Measurements from ENCODE around the gene HOXD12. TPM values are rescaled to one million over a fixed set of nuclear protein-coding genes. Genes with fewer than 3 reads are reported as not detected.

Gene HOXD12
- polyA plus RNA-seq, 1 donor from 2014 or later = not detected

DNA sequence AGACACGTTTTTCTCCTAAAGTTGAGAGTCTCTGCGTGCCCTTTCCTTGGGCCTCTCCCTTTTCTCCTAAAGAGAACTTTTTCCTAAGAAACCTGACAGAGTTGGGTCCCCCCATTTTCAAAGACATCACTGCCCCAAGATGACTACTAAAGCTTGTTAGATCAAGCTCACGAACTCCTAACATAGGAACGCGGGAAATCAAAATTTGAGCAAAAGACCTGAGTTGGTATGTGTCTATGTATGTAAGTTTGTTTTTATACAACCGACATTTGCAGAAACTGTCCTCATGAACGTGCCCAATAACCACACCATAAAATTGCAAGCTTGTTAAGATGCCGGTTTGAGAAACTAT is 5.7 kb upstream of the HOXD12 start:
- Histone ChIP-seq H3K36me3 (ENCODE audit: insufficient read depth, low read length) (no peaks in the 10 kb centered on the region), H3K9me3 (ENCODE audit: low read length) (no peaks in the 10 kb centered on the region), H2AFZ (ENCODE audit: low read depth, low read length) (no peak overlapping the region), H3K9ac (ENCODE audit: low read length) (no peak overlapping the region), H3K27ac (ENCODE audit: low read length) (no peak overlapping the region), H3K4me2 (ENCODE audit: low read length) (no peak overlapping the region), H3K9me2 (ENCODE audit: insufficient read depth, low read length) (no peaks in the 10 kb centered on the region), H3F3A (ENCODE audit: insufficient read depth, low read length, poor library complexity, severe bottlenecking) (no peaks in the 10 kb centered on the region), H4K20me1 (ENCODE audit: insufficient read depth) (no peaks in the 10 kb centered on the region), H3K79me2 (replicated peaks; ENCODE audit: insufficient read depth, low read length) (no peaks in the 10 kb centered on the region), H3K27me3 (ENCODE audit: insufficient read depth, low read depth, low read length) (peaks cover 99% of the 10 kb centered on the region), H3K4me3 (ENCODE audit: low read length) (no peak overlapping the region)
- TF ChIP-seq, protein P1, sequence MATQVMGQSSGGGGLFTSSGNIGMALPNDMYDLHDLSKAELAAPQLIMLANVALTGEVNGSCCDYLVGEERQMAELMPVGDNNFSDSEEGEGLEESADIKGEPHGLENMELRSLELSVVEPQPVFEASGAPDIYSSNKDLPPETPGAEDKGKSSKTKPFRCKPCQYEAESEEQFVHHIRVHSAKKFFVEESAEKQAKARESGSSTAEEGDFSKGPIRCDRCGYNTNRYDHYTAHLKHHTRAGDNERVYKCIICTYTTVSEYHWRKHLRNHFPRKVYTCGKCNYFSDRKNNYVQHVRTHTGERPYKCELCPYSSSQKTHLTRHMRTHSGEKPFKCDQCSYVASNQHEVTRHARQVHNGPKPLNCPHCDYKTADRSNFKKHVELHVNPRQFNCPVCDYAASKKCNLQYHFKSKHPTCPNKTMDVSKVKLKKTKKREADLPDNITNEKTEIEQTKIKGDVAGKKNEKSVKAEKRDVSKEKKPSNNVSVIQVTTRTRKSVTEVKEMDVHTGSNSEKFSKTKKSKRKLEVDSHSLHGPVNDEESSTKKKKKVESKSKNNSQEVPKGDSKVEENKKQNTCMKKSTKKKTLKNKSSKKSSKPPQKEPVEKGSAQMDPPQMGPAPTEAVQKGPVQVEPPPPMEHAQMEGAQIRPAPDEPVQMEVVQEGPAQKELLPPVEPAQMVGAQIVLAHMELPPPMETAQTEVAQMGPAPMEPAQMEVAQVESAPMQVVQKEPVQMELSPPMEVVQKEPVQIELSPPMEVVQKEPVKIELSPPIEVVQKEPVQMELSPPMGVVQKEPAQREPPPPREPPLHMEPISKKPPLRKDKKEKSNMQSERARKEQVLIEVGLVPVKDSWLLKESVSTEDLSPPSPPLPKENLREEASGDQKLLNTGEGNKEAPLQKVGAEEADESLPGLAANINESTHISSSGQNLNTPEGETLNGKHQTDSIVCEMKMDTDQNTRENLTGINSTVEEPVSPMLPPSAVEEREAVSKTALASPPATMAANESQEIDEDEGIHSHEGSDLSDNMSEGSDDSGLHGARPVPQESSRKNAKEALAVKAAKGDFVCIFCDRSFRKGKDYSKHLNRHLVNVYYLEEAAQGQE (IDR thresholded peaks at IDR 0.05; ENCODE audit: borderline replicate concordance) = no peak
- TF ChIP-seq MXI1 (conservative IDR thresholded peaks at IDR 0.05; ENCODE audit: poor library complexity, severe bottlenecking) (no peak), TAF1 (IDR thresholded peaks at IDR 0.05; ENCODE audit: low read depth) (no peak), EZH2 (IDR thresholded peaks at IDR 0.05; ENCODE audit: borderline replicate concordance, insufficient read depth, low read length, poor library complexity, severe bottlenecking) (no peak), EP300 (conservative IDR thresholded peaks at IDR 0.05; ENCODE audit: poor library complexity, severe bottlenecking) (no peak), RAD21 (conservative IDR thresholded peaks at IDR 0.05) (no peak), SMC3 (conservative IDR thresholded peaks at IDR 0.05; ENCODE audit: poor library complexity) (no peak), POLR2AphosphoS5 (IDR thresholded peaks at IDR 0.05) (no peak)
- TF ChIP-seq, protein P2, sequence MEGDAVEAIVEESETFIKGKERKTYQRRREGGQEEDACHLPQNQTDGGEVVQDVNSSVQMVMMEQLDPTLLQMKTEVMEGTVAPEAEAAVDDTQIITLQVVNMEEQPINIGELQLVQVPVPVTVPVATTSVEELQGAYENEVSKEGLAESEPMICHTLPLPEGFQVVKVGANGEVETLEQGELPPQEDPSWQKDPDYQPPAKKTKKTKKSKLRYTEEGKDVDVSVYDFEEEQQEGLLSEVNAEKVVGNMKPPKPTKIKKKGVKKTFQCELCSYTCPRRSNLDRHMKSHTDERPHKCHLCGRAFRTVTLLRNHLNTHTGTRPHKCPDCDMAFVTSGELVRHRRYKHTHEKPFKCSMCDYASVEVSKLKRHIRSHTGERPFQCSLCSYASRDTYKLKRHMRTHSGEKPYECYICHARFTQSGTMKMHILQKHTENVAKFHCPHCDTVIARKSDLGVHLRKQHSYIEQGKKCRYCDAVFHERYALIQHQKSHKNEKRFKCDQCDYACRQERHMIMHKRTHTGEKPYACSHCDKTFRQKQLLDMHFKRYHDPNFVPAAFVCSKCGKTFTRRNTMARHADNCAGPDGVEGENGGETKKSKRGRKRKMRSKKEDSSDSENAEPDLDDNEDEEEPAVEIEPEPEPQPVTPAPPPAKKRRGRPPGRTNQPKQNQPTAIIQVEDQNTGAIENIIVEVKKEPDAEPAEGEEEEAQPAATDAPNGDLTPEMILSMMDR (IDR thresholded peaks at IDR 0.05; ENCODE audit: poor library complexity, severe bottlenecking) = no peak

DNA sequence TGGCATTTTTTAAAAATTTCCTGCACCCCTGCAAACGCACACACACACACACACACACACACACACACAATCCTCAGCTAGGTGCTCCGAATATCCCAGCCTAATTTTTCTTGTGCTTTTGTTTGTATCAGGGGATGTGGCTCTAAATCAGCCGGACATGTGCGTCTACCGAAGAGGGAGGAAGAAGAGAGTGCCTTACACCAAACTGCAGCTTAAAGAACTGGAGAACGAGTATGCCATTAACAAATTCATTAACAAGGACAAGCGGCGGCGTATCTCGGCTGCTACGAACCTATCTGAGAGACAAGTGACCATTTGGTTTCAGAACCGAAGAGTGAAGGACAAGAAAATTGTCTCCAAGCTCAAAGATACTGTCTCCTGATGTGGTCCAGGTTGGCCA is 5.2 kb upstream of the HOXD12 start:
- no peak overlapping the region for H3K4me2 ChIP-seq (ENCODE audit: low read length)
- no peaks in the 10 kb centered on the region for H3K36me3 ChIP-seq (ENCODE audit: insufficient read depth, low read length)
- H4K20me1 ChIP-seq (ENCODE audit: insufficient read depth) = no peaks in the 10 kb centered on the region
- no peak overlapping the region for H2AFZ ChIP-seq (ENCODE audit: low read depth, low read length)
- H3K79me2 ChIP-seq (replicated peaks; ENCODE audit: insufficient read depth, low read length) = no peaks in the 10 kb centered on the region
- TF ChIP-seq, protein P1 (IDR thresholded peaks at IDR 0.05; ENCODE audit: borderline replicate concordance) = no peak
- no peak for TF ChIP-seq EP300 (conservative IDR thresholded peaks at IDR 0.05; ENCODE audit: poor library complexity, severe bottlenecking)
- no peak for TF ChIP-seq MXI1 (conservative IDR thresholded peaks at IDR 0.05; ENCODE audit: poor library complexity, severe bottlenecking)
- TF ChIP-seq TAF1 (IDR thresholded peaks at IDR 0.05; ENCODE audit: low read depth) = no peak
- TF ChIP-seq, protein P2 (IDR thresholded peaks at IDR 0.05; ENCODE audit: poor library complexity, severe bottlenecking) = no peak
- TF ChIP-seq RAD21 (conservative IDR thresholded peaks at IDR 0.05) = no peak
- TF ChIP-seq SMC3 (conservative IDR thresholded peaks at IDR 0.05; ENCODE audit: poor library complexity) = no peak
- no peak for TF ChIP-seq EZH2 (IDR thresholded peaks at IDR 0.05; ENCODE audit: borderline replicate concordance, insufficient read depth, low read length, poor library complexity, severe bottlenecking)
- no peak for TF ChIP-seq POLR2AphosphoS5 (IDR thresholded peaks at IDR 0.05)
- no peak overlapping the region for H3K27ac ChIP-seq (ENCODE audit: low read length)
- no peaks in the 10 kb centered on the region for H3F3A ChIP-seq (ENCODE audit: insufficient read depth, low read length, poor library complexity, severe bottlenecking)
- H3K9me2 ChIP-seq (ENCODE audit: insufficient read depth, low read length) = no peaks in the 10 kb centered on the region
- H3K9ac ChIP-seq (ENCODE audit: low read length) = no peak overlapping the region
- peaks cover 99% of the 10 kb centered on the region for H3K27me3 ChIP-seq (ENCODE audit: insufficient read depth, low read depth, low read length)
- H3K9me3 ChIP-seq (ENCODE audit: low read length) = no peaks in the 10 kb centered on the region
- H3K4me3 ChIP-seq (ENCODE audit: low read length) = no peak overlapping the region

Measured in neural cell (in vitro differentiated cells).